ENCODE measurements around the gene PRR20G.
"Not testable (repeated sequence)": the region's sequence is repeated elsewhere in the genome, so short reads cannot be mapped to it uniquely, and the experiment has no call there.

Gene PRR20G

DNA sequence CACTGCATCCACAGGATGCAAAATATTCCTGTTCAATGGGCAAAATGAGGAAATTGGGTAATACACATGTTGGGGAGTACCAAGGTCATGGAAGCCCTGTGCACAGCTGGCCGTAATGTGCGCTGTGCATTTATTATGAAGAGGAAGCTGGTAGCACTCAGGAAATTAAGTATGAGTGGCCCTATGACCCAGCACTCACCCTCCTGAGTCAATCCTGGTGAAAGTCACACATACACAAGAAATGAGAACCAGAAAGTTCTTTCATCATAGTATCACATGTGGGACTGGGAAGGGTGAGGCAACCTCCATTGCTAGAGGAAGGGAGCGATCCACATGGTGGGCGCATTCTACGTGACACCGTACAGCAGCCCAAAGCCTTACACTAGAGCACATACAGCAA, 11.4 kb upstream of the PRR20G start:
- TF ChIP-seq, protein P1, sequence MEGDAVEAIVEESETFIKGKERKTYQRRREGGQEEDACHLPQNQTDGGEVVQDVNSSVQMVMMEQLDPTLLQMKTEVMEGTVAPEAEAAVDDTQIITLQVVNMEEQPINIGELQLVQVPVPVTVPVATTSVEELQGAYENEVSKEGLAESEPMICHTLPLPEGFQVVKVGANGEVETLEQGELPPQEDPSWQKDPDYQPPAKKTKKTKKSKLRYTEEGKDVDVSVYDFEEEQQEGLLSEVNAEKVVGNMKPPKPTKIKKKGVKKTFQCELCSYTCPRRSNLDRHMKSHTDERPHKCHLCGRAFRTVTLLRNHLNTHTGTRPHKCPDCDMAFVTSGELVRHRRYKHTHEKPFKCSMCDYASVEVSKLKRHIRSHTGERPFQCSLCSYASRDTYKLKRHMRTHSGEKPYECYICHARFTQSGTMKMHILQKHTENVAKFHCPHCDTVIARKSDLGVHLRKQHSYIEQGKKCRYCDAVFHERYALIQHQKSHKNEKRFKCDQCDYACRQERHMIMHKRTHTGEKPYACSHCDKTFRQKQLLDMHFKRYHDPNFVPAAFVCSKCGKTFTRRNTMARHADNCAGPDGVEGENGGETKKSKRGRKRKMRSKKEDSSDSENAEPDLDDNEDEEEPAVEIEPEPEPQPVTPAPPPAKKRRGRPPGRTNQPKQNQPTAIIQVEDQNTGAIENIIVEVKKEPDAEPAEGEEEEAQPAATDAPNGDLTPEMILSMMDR (conservative IDR thresholded peaks at IDR 0.05; ENCODE audit: low read length) = no peak
- H3K4me3 ChIP-seq (ENCODE audit: low read length) = no peak overlapping the region
- DNase-seq (ENCODE audit: low read depth) = no peak

DNA sequence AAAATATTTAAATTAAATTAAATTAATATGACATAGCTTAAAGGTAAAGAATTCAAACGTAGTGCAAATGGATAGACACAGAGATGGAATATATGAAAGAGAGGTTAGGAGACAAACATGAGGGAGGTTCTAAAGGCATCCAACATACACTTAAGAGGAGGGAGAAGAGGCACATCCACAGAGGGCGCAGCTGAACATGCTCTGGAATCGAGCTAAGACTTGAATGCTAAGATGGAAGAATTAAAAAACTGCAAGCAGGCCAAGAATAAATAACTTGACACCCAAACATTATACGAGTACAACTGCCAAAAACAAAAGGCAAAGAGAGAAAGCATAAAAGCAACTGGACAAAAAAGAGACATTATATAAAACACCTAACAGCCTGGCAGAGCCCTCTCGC, 9.1 kb upstream of the PRR20G start:
- H3K4me3 ChIP-seq (ENCODE audit: low read length) = no peak overlapping the region
- TF ChIP-seq, protein P1 (conservative IDR thresholded peaks at IDR 0.05; ENCODE audit: low read length) = no peak
- no peak for DNase-seq (ENCODE audit: low read depth)

DNA sequence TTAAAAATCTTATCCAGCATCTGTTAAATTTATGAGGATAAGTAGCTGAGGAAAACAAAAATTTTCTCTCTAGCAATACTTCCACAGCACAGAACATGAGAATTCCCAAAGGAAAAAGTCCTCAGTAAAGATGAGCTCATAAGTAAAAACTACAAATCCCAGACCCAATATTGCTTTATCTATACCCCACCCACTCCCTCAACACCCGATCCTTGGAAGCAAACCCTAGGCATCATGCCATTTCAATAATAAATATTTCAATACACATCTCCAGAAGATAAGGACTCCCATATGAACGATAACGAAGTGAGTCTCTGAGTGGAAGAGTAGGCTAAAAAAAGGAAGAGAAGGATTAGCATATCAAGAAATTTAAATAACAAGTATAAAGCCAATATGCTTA, 8.3 kb upstream of the PRR20G start:
- no peak for DNase-seq (ENCODE audit: low read depth)
- H3K4me3 ChIP-seq (ENCODE audit: low read length) = no peak overlapping the region
- TF ChIP-seq, protein P1 (conservative IDR thresholded peaks at IDR 0.05; ENCODE audit: low read length) = no peak

DNA sequence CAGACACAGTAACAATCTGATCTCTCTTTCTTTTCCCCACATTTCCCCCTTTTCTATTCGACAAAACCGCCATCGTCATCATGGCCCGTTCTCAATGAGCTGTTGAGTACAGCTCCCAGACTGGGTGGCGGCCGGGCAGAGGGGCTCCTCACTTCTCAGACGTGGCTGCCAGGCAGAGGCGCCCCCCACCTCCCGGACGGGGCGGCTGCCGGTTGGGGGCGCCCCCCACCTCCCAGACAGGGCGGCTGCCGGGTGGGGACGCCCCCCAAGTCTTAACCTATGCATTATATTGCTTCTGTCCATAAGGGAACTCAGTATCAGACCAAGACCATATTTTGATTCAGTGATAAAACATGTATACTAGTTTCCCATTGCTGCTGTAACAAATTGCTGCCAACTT, 5.8 kb upstream of the PRR20G start:
- DNase-seq (ENCODE audit: low read depth); H3K4me3 ChIP-seq (ENCODE audit: low read length): not testable (repeated sequence)

DNA sequence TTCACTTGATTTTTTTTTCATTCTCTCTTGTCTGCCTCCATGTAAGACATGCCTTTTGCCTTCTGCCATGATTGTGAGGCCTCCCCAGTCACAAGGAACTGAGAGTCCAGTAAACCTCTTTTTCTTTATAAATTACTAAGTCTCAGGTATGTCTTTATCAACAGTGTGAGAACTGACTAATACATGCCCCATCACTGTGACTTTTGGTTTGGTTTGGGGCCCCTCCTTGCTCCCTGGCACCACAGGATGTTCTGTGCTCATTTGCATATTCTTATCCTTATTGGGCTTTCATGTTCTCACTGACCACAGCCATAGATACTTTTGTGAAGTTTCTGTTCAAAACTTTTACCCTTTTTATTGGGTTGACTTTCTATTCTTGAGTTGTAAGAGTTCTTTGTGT, 3.8 kb upstream of the PRR20G start:
- H3K4me3 ChIP-seq (ENCODE audit: low read length) = no peak overlapping the region
- no peak for DNase-seq (ENCODE audit: low read depth)
- TF ChIP-seq, protein P1 (conservative IDR thresholded peaks at IDR 0.05; ENCODE audit: low read length) = no peak

DNA sequence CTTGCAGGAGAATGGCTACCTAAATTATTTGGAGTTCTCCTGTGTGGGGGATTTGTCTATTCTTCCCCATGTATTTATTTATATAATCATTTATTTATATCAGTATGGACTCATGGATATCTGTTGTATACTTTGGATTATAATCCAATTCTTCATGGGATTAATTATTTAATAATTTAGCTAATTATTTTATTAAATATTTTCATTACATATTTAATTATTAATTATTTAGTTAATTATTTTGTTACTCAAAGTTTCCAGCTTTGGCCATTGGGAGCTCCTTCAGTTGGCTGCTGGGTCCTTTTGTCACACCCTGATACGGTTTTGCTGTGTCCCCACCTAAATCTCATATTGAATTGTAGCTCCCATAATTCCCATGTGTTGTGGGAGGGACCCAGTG, 3.3 kb upstream of the PRR20G start:
- TF ChIP-seq, protein P1 (conservative IDR thresholded peaks at IDR 0.05; ENCODE audit: low read length) = no peak
- DNase-seq (ENCODE audit: low read depth) = no peak
- H3K4me3 ChIP-seq (ENCODE audit: low read length) = no peak overlapping the region

DNA sequence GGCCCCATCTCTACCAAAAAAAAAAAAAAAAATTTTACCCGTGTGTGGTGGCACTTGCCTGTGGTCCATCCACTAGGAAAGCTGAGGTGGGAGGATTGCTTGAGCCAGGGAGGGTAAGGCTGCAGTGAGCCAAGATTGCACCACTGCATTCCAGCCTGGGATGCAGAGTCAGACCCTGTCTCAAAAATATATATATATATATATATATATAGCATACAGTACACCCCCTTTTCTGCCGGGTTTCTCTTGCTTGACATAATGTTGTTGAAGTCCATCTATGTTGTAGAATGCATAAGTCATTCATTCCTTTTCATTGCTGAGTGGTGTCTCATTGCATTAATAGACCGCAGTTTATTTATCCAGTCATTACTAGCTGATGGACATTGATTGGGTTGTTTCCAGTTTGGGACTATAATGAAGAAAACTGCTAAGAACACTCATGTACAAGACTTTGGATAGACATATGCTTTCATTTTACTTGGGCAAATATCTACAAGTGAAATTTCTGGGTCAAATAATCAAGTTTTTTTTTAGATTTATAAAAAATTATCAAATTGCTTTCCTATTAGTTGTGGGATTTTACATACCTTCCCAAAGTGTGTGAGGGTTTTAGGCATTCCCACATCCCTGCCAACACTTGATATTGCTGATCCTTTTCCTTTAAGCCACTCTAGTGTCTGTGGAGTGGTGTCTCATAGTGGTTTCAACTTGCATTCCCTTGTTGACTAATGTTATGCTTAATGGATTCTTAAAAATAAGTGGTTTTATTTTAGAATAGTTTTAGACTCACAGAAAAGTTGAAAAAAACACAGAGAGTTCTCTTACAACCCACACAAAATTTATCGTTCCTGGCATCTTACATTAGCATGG, 2.1 kb upstream of the PRR20G start:
- TF ChIP-seq, protein P1 (conservative IDR thresholded peaks at IDR 0.05; ENCODE audit: low read length) = no peak
- DNase-seq (ENCODE audit: low read depth) = peak; percentile 2
- no peak overlapping the region for H3K4me3 ChIP-seq (ENCODE audit: low read length)
